Endothelial cell of umbilical vein (primary cell): ENCODE measurements around the gene INAVA. TPM values are rescaled to one million over a fixed set of nuclear protein-coding genes. Genes with fewer than 3 reads are reported as not detected.
"Not testable (repeated sequence)": the region's sequence is repeated elsewhere in the genome, so short reads cannot be mapped to it uniquely, and the experiment has no call there.

Source experiments
- BruUV-seq: library from RNA; stranded (reverse); fragments of 400-500 nt; replicated peaks from 2 replicates; lab custom pipeline; 2021; lab: Mats Ljungman, UMichigan
- CTCF ChIA-PET: fragments of 300-600, 350-600 bp; sonication (Branson Sonifier 250); formaldehyde crosslinking; loops from one replicate; lab custom pipeline; 2021; ENCODE audit warnings: antibody characterized with exemption, inconsistent platforms; lab: Charles Lee
- POLR2A ChIA-PET: fragments of 300-600, 350-600 bp; sonication (Branson Sonifier 250); formaldehyde crosslinking; loops from one replicate; lab custom pipeline; 2021; ENCODE audit warnings: antibody characterized with exemption, inconsistent platforms; lab: Charles Lee
- DNase-seq: peaks from one replicate; pipeline ENCODE4 v3.0.0-alpha.2; 2011; ENCODE audit warnings: low read depth, low spot score
- FAIRE-seq: peaks from 2 replicates; lab custom pipeline; 2011; peaks lifted over from hg19 to GRCh38; lab: Jason Lieb, UNC
- H2AFZ ChIP-seq: 2 replicates; pipeline ENCODE4 v1.6.0; 2012; ENCODE audit warnings: low read depth, low read length, control low read depth, inconsistent platforms
- H3K27ac ChIP-seq: 2 replicates; pipeline ENCODE4 v1.5.1; 2011; ENCODE audit warnings: low read depth, mild to moderate bottlenecking, control low read depth, low read length, moderate library complexity; ENCODE audit not compliant: insufficient read depth
- H3K27me3 ChIP-seq, 2 experiments: 2 replicates each; pipeline versions ENCODE4 v1.6.0 to v1.6.1; 2011; ENCODE audit warnings: low read length in 2 of 2, mixed read lengths in 1 of 2; ENCODE audit not compliant: control insufficient read depth in 2 of 2, insufficient read depth in 2 of 2
- H3K36me3 ChIP-seq, 2 experiments: 2 replicates in 1 of 2; 3 replicates in 1 of 2; pipeline ENCODE4 v1.5.1; 2011; ENCODE audit warnings: low read length in 2 of 2, mild to moderate bottlenecking in 1 of 2, moderate library complexity in 1 of 2; ENCODE audit not compliant: control insufficient read depth in 2 of 2, insufficient read depth in 2 of 2; ENCODE audit errors: extremely low read depth in 1 of 2
- H3K4me1 ChIP-seq: 3 replicates; pipeline ENCODE4 v1.5.1; 2011; ENCODE audit warnings: mild to moderate bottlenecking, low read length; ENCODE audit not compliant: control insufficient read depth, insufficient read depth; ENCODE audit errors: extremely low read depth
- H3K4me2 ChIP-seq: 2 replicates; pipeline ENCODE4 v1.6.1; 2011; ENCODE audit warnings: low read length, control low read depth, mixed read lengths; ENCODE audit not compliant: insufficient read depth
- H3K4me3 ChIP-seq, 3 experiments: fragments of 200-600 bp in 1 of 3; sonication (generic), shearing (Covaris generic) in 1 of 3; replicated peaks in 1 of 3; 2 replicates each; pipeline ENCODE4 v1.5.1; 2011 to 2016; ENCODE audit warnings: control low read depth in 3 of 3, low read length in 3 of 3, mild to moderate bottlenecking in 2 of 3, inconsistent platforms in 1 of 3, low read depth in 1 of 3, moderate library complexity in 1 of 3; ENCODE audit not compliant: insufficient read depth in 1 of 3
- H3K79me2 ChIP-seq: 2 replicates; pipeline ENCODE4 v1.6.0; 2012; ENCODE audit warnings: low read length, inconsistent platforms; ENCODE audit not compliant: control insufficient read depth, insufficient read depth
- H3K9ac ChIP-seq: replicated peaks from 2 replicates; pipeline ENCODE3; 2011; ENCODE audit warnings: low read length, control low read depth; ENCODE audit not compliant: insufficient read depth; ENCODE audit errors: extremely low read depth
- H3K9me1 ChIP-seq: replicated peaks from 3 replicates; pipeline ENCODE4 v1.6.0; 2011; ENCODE audit warnings: mild to moderate bottlenecking, low read length; ENCODE audit not compliant: control insufficient read depth, insufficient read depth; ENCODE audit errors: extremely low read depth
- H3K9me3 ChIP-seq: replicated peaks from 2 replicates; pipeline ENCODE4 v1.5.1; 2012; ENCODE audit warnings: low read length, inconsistent platforms; ENCODE audit not compliant: control insufficient read depth, insufficient read depth
- H4K20me1 ChIP-seq: replicated peaks from 2 replicates; pipeline ENCODE3; 2011; ENCODE audit warnings: mild to moderate bottlenecking, low read length; ENCODE audit not compliant: control insufficient read depth, insufficient read depth; ENCODE audit errors: extremely low read depth
- EZH2 ChIP-seq: IDR thresholded peaks from 2 replicates; pipeline ENCODE4 v1.6.1; 2012; ENCODE audit warnings: borderline replicate concordance, low read depth, mild to moderate bottlenecking, moderate library complexity, low read length, inconsistent platforms; ENCODE audit not compliant: severe bottlenecking
- FOS ChIP-seq: IDR thresholded peaks from 2 replicates; pipeline ENCODE4 v1.6.1; 2011; ENCODE audit warnings: mild to moderate bottlenecking, low read length, moderate library complexity, borderline replicate concordance; ENCODE audit not compliant: insufficient read depth
- GATA2 ChIP-seq: IDR thresholded peaks from 2 replicates; pipeline ENCODE4 v1.7.0; 2011; ENCODE audit warnings: low read depth, mild to moderate bottlenecking, moderate library complexity, mixed read lengths, low read length; ENCODE audit not compliant: insufficient read length, insufficient read depth
- MYC ChIP-seq: IDR thresholded peaks from one replicate; pipeline ENCODE4 v1.6.1; 2011; ENCODE audit warnings: mild to moderate bottlenecking, low read depth, low read length
- POLR2AphosphoS5 ChIP-seq: IDR thresholded peaks from 2 replicates; pipeline ENCODE4 v1.6.1; 2012; ENCODE audit warnings: low read depth, mild to moderate bottlenecking, control low read depth, low read length, moderate library complexity; ENCODE audit not compliant: insufficient read depth
- dilution Hi-C: fragments of 300-500 bp; cut with MboI; formaldehyde crosslinking; loops from one replicate; pipeline ENCODE4 v1.15.0; 2019; ENCODE audit warnings: low sequenced_read_pairs; ENCODE audit not compliant: extremely low pct_ligation_motif_present
- intact Hi-C: fragments of 100-400 bp; cut with micrococcal nuclease; formaldehyde crosslinking; loops from one replicate; pipeline ENCODE4 v1.10.0; 2022
- polyA plus RNA-seq, 4 experiments: library from polyadenylated mRNA; depleted of rRNA in 3 of 4; stranded (reverse) in 3 of 4; unstranded in 1 of 4; fragments of >200 nt; gene quantifications; 2 replicates each; pipeline versions ENCODE4 v1.2.1 to v1.2.3, GENCODE V29; 2011 to 2012; ENCODE audit warnings: missing spikeins in 1 of 4
- total RNA-seq: library from RNA; stranded (reverse); gene quantifications from 2 replicates; pipeline ENCODE4 v1.2.3, GENCODE V29; 2021

INAVA gene
- total and polyA plus RNA-seq, 2 donors (not counting 3 experiments of a cell fraction or from before 2014, with no cell fraction given): 0.42 TPM; not detected in 1

DNA sequence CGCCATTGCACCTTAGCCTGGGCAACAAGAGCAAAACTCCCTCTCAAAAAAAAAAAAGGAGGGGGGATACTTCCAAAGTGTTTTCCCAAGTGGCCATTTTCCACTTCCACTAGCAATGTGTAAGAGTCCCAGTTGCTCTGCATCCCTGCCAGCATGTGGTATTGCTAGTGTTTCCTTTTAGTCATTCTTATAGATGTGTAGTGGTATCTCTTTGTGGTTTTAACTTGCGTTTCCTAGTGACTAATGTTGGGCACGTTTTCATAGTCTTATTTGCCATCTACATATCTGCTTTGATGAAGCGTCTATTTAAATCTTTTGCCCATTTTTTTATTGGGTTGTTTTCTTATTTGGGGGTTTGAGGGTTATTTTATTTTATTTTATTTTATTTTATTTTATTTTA lies 31.1 kb downstream of the INAVA start:
- H4K20me1 ChIP-seq: no peaks in the 10 kb centered on the region
- H3K27me3 ChIP-seq: peaks cover 0 to 2% of the 10 kb centered on the region in 2 experiments
- no peaks in the 10 kb centered on the region for H3K9me1 ChIP-seq
- H3K4me3 ChIP-seq: no peak overlapping the region
- ChIA-PET POLR2A (no interaction called here), CTCF (interaction anchor here (1.0 kb wide), 1 partner anchor 46 kb away, joined by 3 read pairs; no protein-coding TSS in a partner anchor)
- no peaks in the 10 kb centered on the region for H3K79me2 ChIP-seq
- no peak overlapping the region for H3K9ac ChIP-seq
- FAIRE-seq (no peak), DNase-seq (no peak)
- H3K4me1 ChIP-seq: no peaks in the 10 kb centered on the region
- no peaks in the 10 kb centered on the region for H3K36me3 ChIP-seq
- intact Hi-C loops: no loop called here
- H3K4me2 ChIP-seq: no peak overlapping the region
- TF ChIP-seq FOS: no peak
- no peak for TF ChIP-seq GATA2
- no peak for TF ChIP-seq EZH2
- dilution Hi-C loops: no loop called here
- H3K27ac ChIP-seq: no peak overlapping the region
- H3K9me3 ChIP-seq: no peaks in the 10 kb centered on the region
- no peak overlapping the region for H2AFZ ChIP-seq
- BruUV-seq: no TSS peak

GRCh38 chr1:200929530-200930278 lies 35.0 kb downstream of the INAVA start:
- no peak overlapping the region for H3K4me2 ChIP-seq
- CTCF ChIA-PET: no interaction called here
- no peaks in the 10 kb centered on the region for H3K9me1 ChIP-seq
- POLR2A ChIA-PET: no interaction called here
- TF ChIP-seq POLR2AphosphoS5 (no peak), FOS (no peak), MYC (no peak)
- no peaks in the 10 kb centered on the region for H3K9me3 ChIP-seq
- H3K9ac ChIP-seq: no peak overlapping the region
- no peak for FAIRE-seq
- no peak overlapping the region for H3K4me3 ChIP-seq
- no TSS peak for BruUV-seq
- H4K20me1 ChIP-seq: no peaks in the 10 kb centered on the region
- H3K79me2 ChIP-seq: no peaks in the 10 kb centered on the region
- H3K36me3 ChIP-seq: no peaks in the 10 kb centered on the region
- H2AFZ ChIP-seq: no peak overlapping the region
- dilution Hi-C loops: no loop called here
- DNase-seq: no peak
- peaks cover 0 to 9% of the 10 kb centered on the region in 2 experiments for H3K27me3 ChIP-seq
- intact Hi-C loops: no loop called here
- H3K27ac ChIP-seq: no peak overlapping the region
- no peaks in the 10 kb centered on the region for H3K4me1 ChIP-seq

DNA sequence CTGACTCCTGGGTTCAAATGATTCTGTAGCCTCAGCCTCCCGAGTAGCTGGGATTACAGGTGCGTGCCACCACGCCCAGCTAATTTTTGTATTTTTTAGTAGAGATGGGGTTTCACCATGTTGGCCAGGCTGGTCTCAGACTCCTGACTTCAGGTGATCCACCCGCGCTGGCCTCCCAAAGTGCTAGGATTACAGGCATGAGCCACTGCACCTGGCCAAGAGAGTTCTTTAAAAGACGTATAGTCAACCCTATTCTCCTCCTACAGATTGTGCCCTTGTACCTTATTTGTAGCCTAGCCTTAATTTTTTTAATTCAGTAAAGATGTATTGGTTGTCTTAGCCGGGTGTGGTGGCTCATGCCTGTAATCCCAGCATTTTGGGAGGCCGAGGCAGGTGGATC lies 35.6 kb downstream of the INAVA start:
- POLR2A ChIA-PET, FAIRE-seq, H3K36me3 ChIP-seq, H3K79me2 ChIP-seq, DNase-seq, H3K27ac ChIP-seq, H3K4me2 ChIP-seq, intact Hi-C loops, CTCF ChIA-PET, BruUV-seq, H3K27me3 ChIP-seq, H4K20me1 ChIP-seq, H3K4me1 ChIP-seq, H2AFZ ChIP-seq, H3K9ac ChIP-seq, H3K9me3 ChIP-seq, dilution Hi-C loops, H3K9me1 ChIP-seq, H3K4me3 ChIP-seq: not testable (repeated sequence)
